GM21723 (cell line): ENCODE data around the gene IPO7.
"Not testable (repeated sequence)": the region's sequence is repeated elsewhere in the genome, so short reads cannot be mapped to it uniquely, and the experiment has no call there.

Experiments used
- ATAC-seq: cut with Tn5 transposase; IDR thresholded peaks from one replicate; pipeline ENCODE4 v1.9.1; 2021; ENCODE audit warnings: mild to moderate bottlenecking, moderate library complexity; ENCODE audit not compliant: unreplicated experiment

Gene IPO7

DNA sequence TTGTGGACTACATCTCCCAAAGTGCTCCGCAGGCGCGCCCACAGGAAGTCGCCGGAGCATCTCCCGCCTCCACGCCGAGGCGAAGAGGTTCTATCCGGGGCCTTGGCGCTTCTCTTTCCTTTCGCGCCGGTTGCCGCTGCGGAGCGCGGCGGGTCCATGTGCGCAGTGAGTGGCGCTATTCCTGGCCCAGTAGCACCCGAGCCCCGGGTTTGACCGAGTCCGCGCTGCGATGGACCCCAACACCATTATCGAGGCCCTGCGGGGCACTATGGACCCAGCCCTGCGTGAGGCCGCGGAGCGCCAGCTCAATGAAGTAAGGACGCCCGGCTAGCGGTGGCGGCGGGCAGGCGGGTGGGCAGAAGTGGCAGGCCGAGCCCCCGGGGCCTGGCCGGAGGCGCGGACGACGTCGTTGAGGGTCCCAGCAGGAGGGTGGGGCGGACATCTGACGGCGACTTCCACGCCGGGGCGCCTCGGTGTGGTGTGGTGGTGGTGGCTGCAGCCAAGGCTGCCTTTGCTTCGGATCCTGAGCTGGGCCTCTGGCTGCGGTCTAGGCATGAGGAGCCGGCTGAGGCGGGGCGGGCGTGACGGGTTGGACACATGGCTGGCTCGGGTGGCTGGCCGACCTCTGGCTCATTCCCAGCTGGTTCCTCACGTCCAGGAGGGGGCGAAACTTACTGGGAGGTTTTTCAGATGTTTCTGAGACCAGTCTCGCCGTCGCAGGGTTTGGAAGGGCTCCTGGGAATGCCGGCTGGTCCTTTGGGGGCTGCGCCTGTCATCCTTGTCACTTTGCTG, at the start of gene IPO7:
TSS of gene IPO7 (plus strand) at position 118 of the 792 bp plus-strand sequence. CDS start at position 230, 112 bp downstream.
- peak; percentile 90 for ATAC-seq

DNA sequence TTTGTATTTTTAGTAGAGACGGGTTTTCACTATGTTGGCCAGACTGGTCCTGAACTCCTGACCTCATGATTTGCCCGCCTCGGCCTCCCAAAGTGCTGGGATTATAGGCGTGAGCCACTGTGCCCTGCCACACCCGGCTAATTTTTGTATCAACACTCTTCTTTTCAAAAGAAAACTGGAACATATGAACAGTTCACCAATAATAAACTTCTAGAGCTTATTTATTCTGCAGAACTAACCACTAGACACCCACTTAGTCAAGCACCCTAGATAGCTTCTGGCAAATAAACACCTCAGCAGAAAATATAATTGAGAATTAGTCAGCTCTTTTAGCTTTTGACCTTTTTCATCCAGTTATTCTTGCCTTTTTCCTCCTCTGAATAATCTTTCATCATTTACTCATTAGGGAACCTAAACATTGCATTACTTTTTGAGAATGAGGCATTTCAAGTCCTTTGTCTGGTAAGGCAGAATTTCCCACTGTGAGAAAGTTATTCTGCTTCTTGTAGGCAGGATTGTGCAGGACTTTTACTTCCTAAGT, 42.7 kb upstream of the IPO7 start:
- no peak for ATAC-seq

DNA sequence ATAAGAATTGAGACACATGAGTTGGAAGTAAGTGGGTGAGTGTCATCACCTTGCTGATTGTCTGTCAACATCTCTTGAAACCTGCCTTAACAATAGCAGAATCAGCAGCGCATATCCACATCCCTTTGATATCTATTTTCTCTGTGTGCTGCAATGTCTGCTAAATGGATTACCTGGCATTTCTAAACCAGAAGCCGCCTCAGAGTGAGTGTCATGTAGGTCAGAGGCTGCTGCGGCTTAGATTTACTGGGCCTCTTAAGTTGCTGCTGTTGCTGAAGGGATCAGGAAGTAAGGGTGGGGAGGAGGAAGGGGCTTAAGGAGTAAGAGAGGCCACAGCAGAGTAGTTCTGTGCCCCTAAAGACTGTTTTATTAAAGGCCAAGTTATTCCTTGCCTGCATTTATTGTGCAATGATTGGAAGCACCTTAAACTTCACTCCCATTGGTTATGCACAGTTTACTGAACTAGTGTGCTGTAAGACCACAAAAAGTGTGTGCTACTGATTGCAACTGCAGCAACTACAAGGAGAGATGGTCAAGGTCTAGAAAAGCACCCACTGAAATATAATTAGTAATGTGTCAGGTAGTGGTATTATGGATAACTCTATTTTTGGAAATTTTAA, 40.3 kb upstream of the IPO7 start:
- ATAC-seq, result no peak

DNA sequence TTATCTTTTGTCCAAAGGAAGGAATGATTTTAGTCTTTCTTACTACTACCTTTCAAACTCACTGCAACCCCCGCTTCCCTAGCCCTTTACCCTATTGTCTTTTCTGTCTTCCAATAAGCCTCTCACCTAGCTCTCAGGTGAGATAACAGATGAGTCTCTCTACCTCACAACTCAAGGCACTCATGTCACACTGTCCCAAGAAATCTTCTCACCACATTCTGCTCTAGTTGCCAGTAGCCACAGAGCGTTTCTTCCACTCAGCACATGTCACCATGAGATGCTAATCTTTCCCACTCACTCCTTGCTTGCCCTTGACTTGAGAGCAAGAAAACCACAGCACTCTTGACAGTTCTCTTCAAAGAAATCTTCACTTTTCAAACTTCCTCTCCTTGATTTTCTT, 37.4 kb upstream of the IPO7 start:
- ATAC-seq, result no peak

DNA sequence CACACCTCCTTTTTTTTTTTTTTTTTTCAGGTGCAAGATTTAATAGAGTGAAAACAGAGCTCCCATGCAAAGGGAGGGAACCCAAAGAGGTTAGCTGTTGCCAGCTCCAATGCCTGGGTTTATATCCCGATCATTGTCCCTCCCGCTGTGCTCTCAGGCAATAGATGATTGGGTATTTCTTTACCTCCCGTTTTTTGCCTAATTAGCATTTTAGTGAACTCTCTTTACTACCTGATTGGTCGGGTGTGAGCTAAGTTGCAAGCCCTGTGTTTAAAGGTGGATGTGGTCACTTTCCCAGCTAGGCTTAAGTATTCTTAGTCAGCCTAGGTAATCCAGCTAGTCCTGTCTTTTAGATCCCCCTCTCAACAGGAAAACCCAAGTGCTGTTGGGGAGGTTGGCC, 36.7 kb upstream of the IPO7 start:
- not testable (repeated sequence) for ATAC-seq

DNA sequence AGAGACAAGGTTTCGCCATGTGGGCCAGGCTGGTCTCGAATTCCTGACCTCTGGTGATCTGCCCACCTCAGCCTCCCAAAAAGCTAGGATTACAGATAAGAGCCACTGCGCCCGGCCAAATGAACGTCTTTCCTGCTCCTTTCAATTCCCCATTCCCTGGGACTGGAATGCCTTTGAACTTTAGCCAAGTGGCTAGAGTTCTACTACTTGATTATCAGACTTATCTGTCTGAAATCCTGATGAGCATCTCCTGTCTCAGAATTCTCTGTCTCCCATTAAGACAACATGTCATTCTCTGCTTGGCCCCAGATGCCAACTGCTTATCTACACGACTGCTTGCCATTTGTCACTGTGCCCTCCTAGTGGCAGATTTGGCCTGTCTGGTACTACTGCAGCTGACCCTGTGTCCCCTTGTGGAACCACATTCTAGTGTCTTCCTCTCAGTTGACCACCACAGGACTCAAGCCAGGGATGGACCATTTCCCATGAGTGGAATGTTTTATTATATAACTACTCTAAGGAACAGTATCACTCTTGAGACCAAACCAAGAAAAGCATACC, 33.1 kb upstream of the IPO7 start:
- no peak for ATAC-seq

DNA sequence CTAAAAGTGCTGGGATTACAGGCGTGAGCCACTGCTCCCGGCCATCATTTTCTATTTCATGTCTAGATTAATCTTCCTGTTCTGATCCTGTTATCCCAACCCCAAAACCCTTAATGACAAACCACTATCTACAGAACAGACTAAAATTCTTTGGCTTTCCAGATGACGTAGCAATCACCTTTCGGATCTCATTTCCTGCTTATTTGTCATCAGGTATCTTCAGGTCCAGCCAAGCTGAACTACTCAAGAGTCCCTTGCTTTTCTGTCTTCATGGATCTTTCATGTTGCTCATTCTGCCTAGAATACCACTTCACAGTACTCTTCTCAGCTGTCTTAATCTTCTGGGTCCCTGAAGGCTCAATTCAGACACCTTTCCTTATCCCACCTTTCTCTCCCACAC, 27.4 kb upstream of the IPO7 start:
- no peak for ATAC-seq

DNA sequence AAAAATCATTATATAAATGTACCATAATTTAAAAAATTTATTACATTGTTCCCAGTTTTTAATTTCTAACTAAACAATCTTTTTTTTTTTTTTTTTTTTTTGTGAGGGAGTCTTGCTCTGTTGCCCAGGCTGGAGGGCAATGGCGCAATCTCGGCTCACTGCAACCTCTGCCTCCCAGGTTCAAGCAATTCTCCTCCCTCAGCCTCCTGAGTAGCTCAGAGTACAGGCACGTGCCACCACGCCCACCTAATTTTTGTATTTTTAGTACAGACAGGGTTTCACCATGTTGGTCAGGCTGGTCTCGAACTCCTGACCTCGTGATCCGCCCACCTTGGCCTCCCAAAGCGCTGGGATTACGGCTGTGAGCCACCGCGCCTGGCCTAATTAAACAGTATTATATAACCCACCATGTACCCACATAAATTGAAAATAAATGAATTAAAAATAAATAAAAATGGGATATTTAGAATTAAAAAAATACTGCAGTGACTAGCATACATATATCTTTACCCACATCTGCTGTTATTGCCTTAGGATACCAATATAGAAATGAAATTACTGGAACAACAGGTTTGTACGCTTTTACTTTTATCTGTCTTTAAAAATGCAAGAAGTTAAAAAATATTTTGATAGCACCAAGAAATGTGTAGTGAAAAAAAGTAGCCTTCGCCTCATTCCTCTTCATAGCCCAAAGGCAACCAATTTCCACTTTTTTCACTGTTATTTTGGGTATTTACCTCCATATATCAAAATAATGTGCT, 23.4 kb upstream of the IPO7 start:
- not testable (repeated sequence) for ATAC-seq

DNA sequence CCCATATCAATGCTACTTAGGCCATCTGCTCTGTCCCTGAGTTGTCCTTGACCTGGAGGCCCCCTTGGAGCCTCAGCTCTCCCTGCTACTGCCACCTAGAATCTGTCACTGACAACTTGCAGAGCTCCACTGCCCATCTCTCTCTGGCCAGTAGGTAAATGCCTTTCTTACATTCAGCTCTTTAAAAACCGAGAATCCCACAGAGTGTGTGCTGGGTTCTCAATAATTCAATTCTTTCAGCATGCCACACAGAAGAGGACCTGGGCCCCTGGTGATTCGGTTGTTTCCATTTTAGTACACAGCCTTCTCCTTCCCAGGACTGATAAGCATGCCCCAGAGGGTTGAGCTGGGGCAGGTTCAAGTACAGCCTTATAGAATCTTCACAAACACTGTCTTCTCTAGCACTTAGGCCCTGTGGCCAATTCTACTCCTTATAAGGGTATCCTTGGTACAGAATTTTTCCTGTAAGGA, 22.0 kb upstream of the IPO7 start:
- no peak for ATAC-seq

DNA sequence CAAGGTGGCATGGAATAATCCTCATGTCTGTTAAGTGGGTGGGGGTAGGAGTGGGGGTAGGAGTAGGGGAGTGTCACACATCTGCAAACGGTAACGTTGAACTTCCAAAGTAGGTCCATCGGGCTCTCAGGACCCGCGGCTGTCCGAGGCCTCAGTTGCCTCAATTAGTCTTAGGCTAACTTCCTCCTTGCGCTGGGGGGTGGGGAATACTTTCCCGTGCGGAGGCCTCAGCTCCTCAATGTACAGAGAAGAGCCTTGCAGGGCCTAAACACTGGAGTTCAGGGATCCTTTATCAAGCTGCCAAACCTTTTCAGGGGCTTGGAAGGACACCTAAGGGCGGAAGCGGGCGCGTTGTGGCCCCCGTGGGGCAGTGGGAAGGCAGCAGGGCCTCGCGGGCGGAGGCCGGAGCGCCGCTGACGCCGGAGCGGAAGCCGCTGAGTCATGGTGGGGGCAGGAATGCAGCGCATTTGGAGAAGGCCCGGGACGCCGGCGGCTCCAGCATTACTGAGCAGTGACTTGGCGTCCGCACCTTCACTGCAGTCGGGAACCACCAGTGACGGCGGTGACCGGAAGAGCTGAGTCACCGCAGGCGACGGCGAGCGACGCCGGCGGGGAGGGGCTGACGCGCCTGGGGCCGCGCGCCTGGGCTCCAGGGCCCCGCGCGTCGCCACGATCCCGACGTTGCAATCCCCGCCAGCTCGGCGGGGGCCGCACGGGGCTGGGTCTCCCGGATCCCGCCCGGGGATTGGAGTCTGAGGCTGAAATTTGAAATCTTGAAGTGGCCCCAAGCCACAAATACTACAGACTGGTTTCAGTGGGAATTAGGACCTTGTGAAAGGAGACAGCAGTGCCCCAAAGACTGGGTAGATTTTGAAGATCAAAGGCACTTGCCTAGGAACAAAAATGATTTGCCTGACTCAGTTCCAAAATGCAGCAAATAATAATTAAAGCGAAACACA, 20.2 kb upstream of the IPO7 start:
- ATAC-seq, result peak; percentile 98

DNA sequence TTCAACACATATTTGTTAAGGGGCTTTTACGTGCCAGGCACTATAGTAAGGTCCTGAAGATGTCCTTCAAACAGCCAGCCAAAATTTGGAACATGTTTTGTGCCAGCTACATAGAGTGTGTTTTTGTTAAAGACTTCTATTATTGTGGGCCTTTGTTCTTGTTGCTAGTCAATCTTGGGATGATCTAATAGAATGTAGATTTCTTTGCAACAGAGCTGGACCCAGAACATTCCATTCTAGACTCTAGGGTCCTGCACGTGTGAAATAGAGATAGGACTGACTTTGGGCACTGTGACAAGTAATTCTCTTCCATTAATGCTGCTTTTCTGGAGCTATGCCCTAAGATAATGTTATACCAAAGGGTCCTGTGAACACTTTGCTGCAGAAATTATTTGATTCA, 16.9 kb upstream of the IPO7 start:
- ATAC-seq, result no peak

DNA sequence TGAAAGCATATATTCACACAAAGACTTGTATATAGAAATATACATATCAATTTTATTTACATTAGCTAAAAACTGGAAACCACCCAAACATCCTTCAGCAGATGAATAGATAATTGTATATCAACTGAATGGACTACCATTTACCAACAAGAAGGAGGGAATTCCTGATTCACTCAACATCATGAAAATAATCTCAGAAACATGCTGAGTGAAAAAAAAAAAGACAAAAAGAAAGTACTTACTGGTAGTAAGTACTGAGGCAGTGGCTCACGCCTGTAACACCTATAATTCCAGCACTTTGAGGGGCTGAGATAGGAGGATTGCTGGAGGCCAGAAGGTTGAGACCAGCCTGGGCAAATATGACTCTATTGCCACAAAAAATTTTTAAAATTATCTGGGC, 7.4 kb upstream of the IPO7 start:
- no peak for ATAC-seq

DNA sequence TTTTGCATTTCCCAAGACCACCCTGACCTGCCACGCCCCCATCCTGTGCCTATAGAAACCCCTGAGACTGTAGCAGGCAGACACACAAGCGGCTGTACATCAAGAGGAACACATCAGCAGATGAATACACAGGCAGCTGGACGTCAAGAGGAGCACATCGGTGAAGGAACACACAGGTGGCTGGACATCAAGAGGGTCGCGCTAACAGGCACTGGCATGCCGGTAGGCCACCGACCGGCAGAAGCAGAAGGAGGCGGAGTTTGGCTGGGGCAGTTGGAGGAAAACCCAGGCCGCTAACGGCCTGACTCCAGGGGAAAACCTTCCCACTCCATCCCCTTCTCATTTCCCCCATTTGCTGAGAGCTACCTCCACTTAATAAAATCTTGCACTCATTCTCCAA, 5.4 kb upstream of the IPO7 start:
- ATAC-seq, result no peak

DNA sequence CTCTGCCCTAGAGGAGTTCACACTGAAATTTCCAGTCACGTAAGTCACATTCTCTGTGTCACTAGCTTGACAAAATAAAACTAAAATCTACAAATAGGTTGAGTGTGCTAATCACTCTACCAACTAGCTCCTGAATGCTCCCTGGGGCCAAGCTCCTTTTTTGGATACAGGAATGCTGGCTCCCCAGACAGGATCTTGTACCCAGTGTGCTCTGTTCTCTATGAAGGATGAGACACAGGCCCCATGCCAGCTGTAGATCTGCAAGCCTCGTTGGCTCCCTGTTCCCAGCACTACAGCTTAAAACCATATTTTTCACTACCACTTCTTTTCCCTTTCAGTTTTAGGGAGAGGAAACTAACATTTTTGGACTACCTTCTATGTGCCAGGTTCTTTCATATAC, 3.7 kb upstream of the IPO7 start:
- ATAC-seq, result no peak

DNA sequence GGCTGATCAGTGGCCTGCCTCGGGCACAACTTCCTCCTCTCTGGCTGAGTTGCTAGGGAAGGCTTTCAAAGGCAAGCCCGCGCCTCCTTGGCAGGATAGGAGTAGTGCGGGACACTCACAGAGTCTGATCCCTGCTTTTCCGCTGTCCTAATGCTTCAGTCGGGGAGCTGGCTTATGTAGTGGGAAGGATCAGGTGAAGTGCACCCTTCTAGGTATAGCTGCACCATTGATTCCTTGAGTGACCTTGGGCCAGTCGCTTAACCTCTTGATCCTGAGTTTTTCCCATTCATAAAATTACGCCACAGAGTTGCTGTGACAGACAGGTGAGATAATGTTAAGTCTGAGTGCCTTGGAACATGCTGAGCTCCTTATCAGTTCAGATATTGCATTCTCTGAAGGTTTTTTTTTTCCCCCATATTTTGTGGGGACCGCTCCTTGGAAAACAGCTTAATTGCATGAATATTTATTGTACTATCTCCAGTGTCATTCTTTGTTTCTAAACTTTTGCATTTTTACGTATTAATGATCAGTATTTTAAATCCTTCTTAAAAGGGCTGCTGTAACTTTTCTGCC, 961 bp downstream of the IPO7 start:
- ATAC-seq, result peak; percentile 26

DNA sequence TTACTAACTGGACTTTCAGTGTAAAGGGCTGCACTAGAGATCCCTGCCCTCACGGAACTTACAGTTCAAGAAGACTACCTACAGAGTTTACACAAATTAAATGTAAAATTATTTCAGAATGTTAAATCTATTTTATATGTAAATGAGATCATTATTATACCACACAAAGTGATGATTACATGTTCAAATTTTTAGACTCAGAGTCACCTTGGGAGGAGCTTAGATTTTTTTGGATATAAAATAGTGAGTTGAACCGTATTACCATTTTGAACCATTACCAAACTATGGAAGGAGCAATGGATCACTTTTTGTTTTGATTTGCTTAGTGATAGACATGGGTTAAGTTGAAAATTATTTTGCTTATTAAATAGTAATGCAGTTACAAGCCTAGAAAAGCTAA, 1.6 kb downstream of the IPO7 start:
- no peak for ATAC-seq

DNA sequence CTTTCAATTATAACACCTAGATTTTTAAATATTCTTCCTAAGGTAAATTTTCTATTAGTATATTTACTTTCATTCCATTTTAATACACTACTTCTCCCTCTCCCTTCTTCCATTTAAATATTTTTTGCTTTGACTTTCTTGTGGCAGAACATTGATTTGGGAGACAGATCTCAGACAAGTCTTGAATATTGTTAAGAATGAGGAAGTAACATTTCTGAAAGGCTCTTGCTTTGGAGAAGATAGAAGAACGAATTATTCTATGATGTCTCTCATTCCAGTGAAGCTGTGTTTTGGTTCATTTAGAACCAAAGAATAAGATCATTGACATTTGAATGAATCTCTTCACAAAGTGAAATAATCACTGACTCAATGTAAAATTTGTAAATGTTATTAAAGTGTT, 2.4 kb downstream of the IPO7 start:
- ATAC-seq, result no peak

DNA sequence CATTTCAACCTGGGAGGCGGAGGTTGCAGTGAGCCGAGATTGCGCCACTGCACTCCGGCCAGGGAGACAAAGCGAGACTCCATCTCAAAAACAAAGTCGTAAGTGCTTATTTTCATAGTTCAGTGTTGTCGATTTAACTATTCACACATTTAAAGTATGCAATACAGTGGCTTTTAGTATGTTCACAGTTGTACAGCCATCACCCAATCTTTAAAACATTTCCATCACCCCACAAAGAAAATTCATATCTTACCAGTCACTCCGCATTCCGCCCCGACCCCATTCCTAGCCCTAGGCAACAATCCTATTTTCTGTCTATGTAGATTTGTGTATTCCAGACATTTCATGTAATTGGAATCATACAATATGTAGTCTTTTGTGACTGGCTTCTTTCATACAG, 11.9 kb downstream of the IPO7 start:
- ATAC-seq, result no peak

DNA sequence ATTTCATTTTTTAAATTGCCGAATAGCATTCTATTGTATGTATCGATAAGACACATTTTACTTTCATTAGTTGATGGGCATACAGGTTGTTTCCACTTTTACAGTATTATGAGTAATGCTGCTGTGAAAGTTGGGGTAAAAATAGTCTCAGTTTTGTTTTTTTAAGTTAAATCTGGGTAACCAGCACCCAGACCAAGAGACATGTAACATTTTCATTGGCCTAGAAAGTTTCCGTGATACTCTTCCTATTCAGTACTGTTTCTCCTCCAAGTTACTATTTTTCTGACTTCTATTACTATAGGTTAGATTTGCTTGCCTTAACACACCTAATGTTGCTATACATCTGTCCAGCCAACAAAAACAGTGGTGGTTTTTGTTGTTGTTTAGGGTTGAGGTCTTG, 12.3 kb downstream of the IPO7 start:
- peak; percentile 73 for ATAC-seq
